GM12878 (cell line): Measurements from ENCODE around the gene NELL1. TPM values are rescaled to one million over a fixed set of nuclear protein-coding genes. Genes with fewer than 3 reads are reported as not detected.

ENCODE experiments used
- BRCA1 ChIP-seq: IDR thresholded peaks from 2 replicates; pipeline ENCODE4 v1.6.1; 2011; ENCODE audit warnings: low read depth, low read length, improper control_type of control experiment
- CUX1 ChIP-seq: IDR thresholded peaks from 2 replicates; pipeline ENCODE4 v1.6.1; 2012; ENCODE audit warnings: improper control_type of control experiment, low read depth, low read length; ENCODE audit not compliant: insufficient replicate concordance
- EGR1 ChIP-seq, 2 experiments: IDR thresholded peaks; 1 replicate in 1 of 2; 2 replicates in 1 of 2; pipeline ENCODE4 v1.6.1; 2011 to 2012; ENCODE audit warnings: low read depth in 2 of 2, low read length in 2 of 2, borderline replicate concordance in 1 of 2, mild to moderate bottlenecking in 1 of 2, moderate library complexity in 1 of 2
- HCFC1 ChIP-seq: fragments of 150-350 bp; IDR thresholded peaks from 2 replicates; pipeline ENCODE4 v1.6.1; 2014; ENCODE audit warnings: low read length
- IRF3 ChIP-seq: fragments of 450-650 bp; IDR thresholded peaks from 2 replicates; pipeline ENCODE4 v1.6.1; 2014; ENCODE audit warnings: mild to moderate bottlenecking
- JUNB ChIP-seq: IDR thresholded peaks from 2 replicates; pipeline ENCODE4 v1.6.1; 2016; ENCODE audit warnings: antibody characterized with exemption, mild to moderate bottlenecking
- NKRF ChIP-seq: fragments of 450-650 bp; conservative IDR thresholded peaks from 2 replicates; pipeline ENCODE4 v1.6.1; 2017; ENCODE audit warnings: mild to moderate bottlenecking, moderate library complexity
- PAX5 ChIP-seq: IDR thresholded peaks from 2 replicates; pipeline ENCODE4 v1.6.1; 2011; ENCODE audit warnings: low read depth, low read length, borderline replicate concordance
- SMARCA5 ChIP-seq: fragments of 450-650 bp; IDR thresholded peaks from 2 replicates; pipeline ENCODE4 v1.6.1; 2017; ENCODE audit warnings: mild to moderate bottlenecking
- SUPT20H ChIP-seq: IDR thresholded peaks from 2 replicates; pipeline ENCODE4 v1.6.1; 2011; ENCODE audit warnings: low read depth, mild to moderate bottlenecking, low read length, moderate library complexity, borderline replicate concordance; ENCODE audit not compliant: control insufficient read depth
- TARDBP ChIP-seq: IDR thresholded peaks from 2 replicates; pipeline ENCODE4 v1.6.1; 2016; ENCODE audit warnings: borderline replicate concordance
- polyA plus RNA-seq, 11 experiments: library from polyadenylated mRNA; depleted of rRNA in 4 of 11; unstranded in 6 of 11; stranded (reverse) in 5 of 11; fragments of >200 nt; fragmentation: Nextera tagmentation in 4 of 11; fragmentation: Illumina TruSeq in 1 of 11; extraction: Ambion mirVana in 4 of 11; extraction: Trizol in 1 of 11; gene quantifications; 1 replicate in 1 of 11; 2 replicates in 10 of 11; pipeline versions ENCODE4 v1.2.1 to v1.2.3, GENCODE V29; 2011 to 2016; ENCODE audit warnings: inconsistent platforms in 2 of 11, missing spikeins in 2 of 11, low read depth in 1 of 11
- total RNA-seq, 4 experiments: library from RNA; depleted of rRNA in 3 of 4; stranded (reverse); fragments of >200 nt in 3 of 4; fragmentation: Illumina TruSeq in 1 of 4; extraction: Trizol in 1 of 4; gene quantifications; 2 replicates each; pipeline versions ENCODE4 v1.2.1 to v1.2.3, GENCODE V29; 2013 to 2021

NELL1 gene
- total and polyA plus RNA-seq, 10 of the 15 experiments (the other 5 are each of a cell fraction or from before 2014, with no cell fraction given): 0.02 to 0.12 TPM; not detected in 8

- TF ChIP-seq IRF3: no peak
- no peak for TF ChIP-seq PAX5
- TF ChIP-seq EGR1 (IDR thresholded peaks at IDR 0.05; ENCODE audit: borderline replicate concordance in 1 of 2, low read depth in 2 of 2, low read length in 2 of 2): no peak
- TF ChIP-seq SMARCA5: no peak
- no peak for TF ChIP-seq CUX1
- no peak for TF ChIP-seq HCFC1
- no peak for TF ChIP-seq JUNB
- TF ChIP-seq NKRF: no peak
- no peak for TF ChIP-seq BRCA1
- no peak for TF ChIP-seq SUPT20H
- TF ChIP-seq TARDBP: no peak
Measured at GRCh38 chr11:21556926-21557325, 887.5 kb downstream of the NELL1 start (continued).
